ENCODE data around the gene HYAL2. TPM values are rescaled to one million over a fixed set of nuclear protein-coding genes. Genes with fewer than 3 reads are reported as not detected.

HYAL2 gene
- total and polyA plus RNA-seq, 2 experiments from 2014 or later = 35.8 to 48.0 TPM

DNA sequence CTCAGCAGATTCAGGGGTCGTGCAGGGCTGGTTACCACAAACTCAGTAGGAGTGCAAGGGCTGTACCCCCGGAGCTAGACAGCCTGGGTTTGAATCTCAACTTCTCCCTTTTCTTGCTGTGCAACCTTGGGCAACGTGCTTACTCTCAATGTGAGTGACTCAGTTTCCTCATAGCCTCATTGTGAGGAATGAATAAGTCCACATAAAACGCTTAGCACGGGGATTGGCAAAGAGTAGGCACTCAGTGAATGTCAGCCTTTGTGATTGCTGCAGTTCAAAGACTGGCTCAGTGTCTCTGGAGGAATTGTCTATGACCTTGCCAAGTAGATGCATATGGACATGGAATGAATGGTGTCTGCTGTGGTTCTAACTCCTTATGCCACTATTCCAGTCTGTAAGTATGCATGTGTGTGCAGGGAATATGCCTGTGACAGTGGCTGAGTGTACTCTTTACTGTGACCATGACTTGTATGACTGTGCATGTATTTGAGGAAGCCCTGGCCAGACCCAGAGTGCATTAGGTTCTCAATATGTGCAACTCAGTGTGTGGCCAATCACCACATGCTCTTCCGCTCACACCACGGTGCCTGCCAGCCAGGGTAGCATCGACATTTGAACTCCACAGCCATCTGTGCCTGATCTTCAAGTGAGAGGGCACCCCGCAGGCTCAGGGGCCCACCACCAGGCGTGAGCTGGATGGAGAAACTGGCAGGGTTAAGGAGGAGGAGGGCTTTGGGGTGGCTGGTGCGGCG lies 22.4 kb downstream of the HYAL2 start:
- Histone ChIP-seq H3K79me2 (ENCODE audit: insufficient read depth) (no peaks in the 10 kb centered on the region), H2AFZ (peak overlapping the region; percentile 75), H3F3A (ENCODE audit: insufficient read depth) (peaks cover 11% of the 10 kb centered on the region), H3K9me2 (ENCODE audit: insufficient read depth) (no peaks in the 10 kb centered on the region), H3K9ac (peak overlapping the region; percentile 82), H4K20me1 (ENCODE audit: insufficient read depth) (no peaks in the 10 kb centered on the region), H3K4me2 (ENCODE audit: unreplicated experiment) (peak overlapping the region; percentile 80), H3K27me3 (replicated peaks; ENCODE audit: insufficient read depth) (no peaks in the 10 kb centered on the region), H3K36me3 (ENCODE audit: low read depth) (no peaks in the 10 kb centered on the region), H3K27ac (peak overlapping the region; percentile 89), H3K4me1 (ENCODE audit: insufficient read depth) (peaks cover 11% of the 10 kb centered on the region), H3K4me3 (peak overlapping the region; percentile 68), H3K9me3 (ENCODE audit: low read depth) (no peaks in the 10 kb centered on the region)
- no peak for TF ChIP-seq EZH2phosphoT487 (IDR thresholded peaks at IDR 0.05; ENCODE audit: insufficient read depth, low read depth)
- TF ChIP-seq EZH2 (IDR thresholded peaks at IDR 0.05; ENCODE audit: insufficient read depth, poor library complexity, severe bottlenecking) = no peak
- in situ Hi-C loops (cut with MboI) = no loop called here
- 33 to 36% methylated on average over 12 of the region's 12 CpGs for WGBS, 2 experiments (ENCODE audit: low coverage in 1 of 2, low lambda C conversion rate in 2 of 2, missing lambda C conversion rate in 2 of 2)
- peak; percentile 86 for DNase-seq

DNA sequence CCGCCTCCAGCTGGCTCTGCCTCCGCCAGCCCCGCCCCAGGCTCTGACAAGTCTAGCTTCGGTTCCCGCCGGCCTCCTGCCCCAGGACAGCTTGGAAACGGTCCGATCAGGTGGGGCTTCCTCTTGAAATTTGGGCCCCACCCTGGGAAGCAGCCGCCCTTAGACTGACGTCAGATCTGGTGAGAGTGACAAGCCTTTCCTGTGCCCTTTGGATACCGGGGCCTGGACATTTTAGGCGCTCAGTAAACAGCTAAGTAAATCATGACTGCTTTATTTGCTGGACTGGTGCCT lies 23.0 kb downstream of the HYAL2 start:
- no peaks in the 10 kb centered on the region for H3K27me3 ChIP-seq (replicated peaks; ENCODE audit: insufficient read depth)
- WGBS, 2 experiments (ENCODE audit: low coverage in 1 of 2, low lambda C conversion rate in 2 of 2, missing lambda C conversion rate in 2 of 2) = 2 to 3% methylated on average over 12 of the region's 12 CpGs
- H2AFZ ChIP-seq = peak overlapping the region; percentile 75
- DNase-seq = no peak
- no peaks in the 10 kb centered on the region for H3K79me2 ChIP-seq (ENCODE audit: insufficient read depth)
- TF ChIP-seq EZH2phosphoT487 (IDR thresholded peaks at IDR 0.05; ENCODE audit: insufficient read depth, low read depth) (no peak), EZH2 (IDR thresholded peaks at IDR 0.05; ENCODE audit: insufficient read depth, poor library complexity, severe bottlenecking) (no peak)
- no peaks in the 10 kb centered on the region for H4K20me1 ChIP-seq (ENCODE audit: insufficient read depth)
- no peaks in the 10 kb centered on the region for H3K36me3 ChIP-seq (ENCODE audit: low read depth)
- peak overlapping the region; percentile 82 for H3K9ac ChIP-seq
- in situ Hi-C loops (cut with MboI) = no loop called here
- peak overlapping the region; percentile 89 for H3K27ac ChIP-seq
- peak overlapping the region; percentile 68 for H3K4me3 ChIP-seq
- no peaks in the 10 kb centered on the region for H3K9me3 ChIP-seq (ENCODE audit: low read depth)
- peaks cover 11% of the 10 kb centered on the region for H3K4me1 ChIP-seq (ENCODE audit: insufficient read depth)
- H3F3A ChIP-seq (ENCODE audit: insufficient read depth) = peaks cover 11% of the 10 kb centered on the region
- H3K4me2 ChIP-seq (ENCODE audit: unreplicated experiment) = peak overlapping the region; percentile 80
- H3K9me2 ChIP-seq (ENCODE audit: insufficient read depth) = no peaks in the 10 kb centered on the region

DNA sequence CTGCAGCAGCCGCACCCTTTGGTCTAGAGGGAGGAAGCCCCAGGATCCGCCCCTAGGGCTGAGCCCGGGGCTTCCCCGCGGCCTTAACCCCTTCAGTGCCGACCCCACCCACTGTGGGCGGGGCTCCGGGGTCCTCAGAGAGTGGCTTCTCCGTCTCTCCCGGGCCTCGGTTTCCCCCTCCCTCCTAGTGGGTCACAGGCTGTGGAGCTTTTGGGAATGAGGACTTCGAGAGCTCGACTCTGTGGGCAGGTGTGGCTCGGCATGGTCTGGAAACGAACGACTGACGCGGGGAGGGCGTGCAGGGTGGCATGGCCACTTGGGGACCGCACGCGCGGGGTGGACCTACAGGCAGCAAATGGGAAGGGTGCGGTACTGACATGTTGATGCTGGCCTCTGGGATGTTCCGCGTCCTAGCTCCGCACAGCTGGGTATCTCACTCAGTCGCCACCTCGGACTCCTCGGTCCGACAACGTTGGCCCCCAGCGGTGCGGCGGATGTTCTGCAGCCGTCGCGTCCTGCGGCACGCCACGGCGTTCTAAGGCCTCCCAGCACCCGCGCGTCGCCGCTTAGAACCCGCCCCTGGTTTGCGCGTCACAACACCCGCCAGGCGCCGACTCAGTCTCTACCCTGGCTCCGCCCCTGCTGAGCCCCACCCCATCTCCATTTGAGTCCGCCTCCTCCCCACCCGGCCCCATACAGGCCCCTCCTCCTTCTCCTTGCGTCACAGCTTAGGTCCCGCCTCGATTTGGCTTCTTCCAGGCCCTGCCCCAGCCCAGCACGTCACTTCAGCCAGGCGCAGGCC lies 23.5 kb downstream of the HYAL2 start, which contains the start of the genes HYAL3 and NAA80:
Gene HYAL3 (minus strand): TSS at position 570 of the 802 bp plus-strand sequence. CDS start 3,803 bp downstream, outside the sequence.
Gene NAA80 (minus strand): TSS at position 570 of the 802 bp plus-strand sequence. CDS start 1,942 bp downstream, outside the sequence.
- Histone ChIP-seq H3K4me1 (ENCODE audit: insufficient read depth) (peaks cover 11% of the 10 kb centered on the region), H3K9me2 (ENCODE audit: insufficient read depth) (no peaks in the 10 kb centered on the region), H3K4me3 (peak within 1 kb of the TSS; percentile 90), H3K79me2 (ENCODE audit: insufficient read depth) (no peaks in the 10 kb centered on the region), H3K36me3 (ENCODE audit: low read depth) (no peaks in the 10 kb centered on the region), H4K20me1 (ENCODE audit: insufficient read depth) (no peaks in the 10 kb centered on the region), H3F3A (ENCODE audit: insufficient read depth) (peaks cover 11% of the 10 kb centered on the region), H3K27ac (peak within 1 kb of the TSS; percentile 89), H3K27me3 (replicated peaks; ENCODE audit: insufficient read depth) (no peaks in the 10 kb centered on the region), H3K9me3 (ENCODE audit: low read depth) (no peaks in the 10 kb centered on the region), H3K9ac (peak within 1 kb of the TSS; percentile 93), H3K4me2 (ENCODE audit: unreplicated experiment) (peak within 1 kb of the TSS; percentile 94), H2AFZ (peak within 1 kb of the TSS; percentile 94)
- DNase-seq = peak; percentile 100
- 1% methylated on average over 50 to 51 of the region's 61 CpGs for WGBS, 2 experiments (ENCODE audit: low coverage in 1 of 2, low lambda C conversion rate in 2 of 2, missing lambda C conversion rate in 2 of 2)
- in situ Hi-C loops (cut with MboI) = no loop called here
- TF ChIP-seq EZH2 (IDR thresholded peaks at IDR 0.05; ENCODE audit: insufficient read depth, poor library complexity, severe bottlenecking) (no peak), EZH2phosphoT487 (IDR thresholded peaks at IDR 0.05; ENCODE audit: insufficient read depth, low read depth) (no peak)

DNA sequence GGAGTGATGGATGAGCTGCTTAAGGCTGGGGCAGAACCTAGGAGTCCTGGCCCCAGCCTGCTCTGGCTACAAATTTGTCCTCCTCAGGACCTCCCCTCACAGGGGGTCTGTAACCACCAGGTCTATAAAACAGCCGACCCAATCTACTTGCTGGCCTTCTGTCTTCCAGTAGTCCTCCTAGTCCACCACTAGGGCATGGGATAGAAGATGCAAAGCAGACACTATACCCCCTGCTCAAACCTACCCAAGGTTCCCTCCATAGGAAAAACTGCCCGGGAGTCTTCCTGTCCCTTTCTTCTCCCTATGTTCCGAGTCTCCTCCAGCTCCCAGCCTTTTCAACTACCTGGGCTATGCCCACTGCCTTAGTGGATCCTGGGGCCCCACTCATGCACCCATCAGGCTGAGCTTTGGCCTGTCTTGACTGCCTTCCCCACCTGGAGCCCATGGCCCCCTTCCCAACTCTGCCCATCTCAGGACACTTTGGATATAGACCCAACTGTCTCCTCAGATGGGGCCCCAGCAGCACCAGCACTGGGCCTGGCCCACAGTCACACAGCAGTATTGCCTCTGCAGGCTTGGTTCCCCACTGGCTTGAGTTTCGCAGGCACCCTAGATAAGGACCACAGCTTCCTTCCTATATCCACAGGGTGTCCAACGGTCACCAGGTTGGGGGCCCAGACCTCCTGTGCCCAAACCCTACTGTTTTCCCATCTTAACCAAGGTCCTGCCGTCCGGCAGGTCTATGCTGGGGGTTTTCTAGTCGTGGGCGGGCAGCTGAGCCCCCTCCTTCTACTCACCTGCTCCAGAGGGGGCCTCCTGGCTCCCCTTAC lies 24.4 kb downstream of the HYAL2 start:
- Histone ChIP-seq H3K9me2 (ENCODE audit: insufficient read depth) (no peaks in the 10 kb centered on the region), H2AFZ (peak overlapping the region; percentile 94; the same call in 1 of the 2 replicates), H4K20me1 (ENCODE audit: insufficient read depth) (no peaks in the 10 kb centered on the region), H3K27ac (no peak overlapping the region), H3K36me3 (ENCODE audit: low read depth) (no peaks in the 10 kb centered on the region), H3K9ac (peak overlapping the region; percentile 93), H3K4me3 (peak overlapping the region; percentile 90), H3K9me3 (ENCODE audit: low read depth) (no peaks in the 10 kb centered on the region), H3K4me2 (ENCODE audit: unreplicated experiment) (peak overlapping the region; percentile 94), H3K27me3 (replicated peaks; ENCODE audit: insufficient read depth) (no peaks in the 10 kb centered on the region), H3K4me1 (ENCODE audit: insufficient read depth) (peaks cover 11% of the 10 kb centered on the region), H3F3A (ENCODE audit: insufficient read depth) (peaks cover 11% of the 10 kb centered on the region), H3K79me2 (ENCODE audit: insufficient read depth) (no peaks in the 10 kb centered on the region)
- in situ Hi-C loops (cut with MboI) = no loop called here
- 50 to 54% methylated on average over 7 to 9 of the region's 9 CpGs for WGBS, 2 experiments (ENCODE audit: low coverage in 1 of 2, low lambda C conversion rate in 2 of 2, missing lambda C conversion rate in 2 of 2)
- peak; percentile 45 for DNase-seq
- TF ChIP-seq EZH2 (IDR thresholded peaks at IDR 0.05; ENCODE audit: insufficient read depth, poor library complexity, severe bottlenecking) (no peak), EZH2phosphoT487 (IDR thresholded peaks at IDR 0.05; ENCODE audit: insufficient read depth, low read depth) (no peak)

All from GM23248 (cell line).